H1 (cell line): ENCODE measurements around the gene VGLL4. TPM values are rescaled to one million over a fixed set of nuclear protein-coding genes. Genes with fewer than 3 reads are reported as not detected.

ENCODE experiments used
- ATF2 ChIP-seq: IDR thresholded peaks from 2 replicates; pipeline ENCODE4 v1.6.1; 2012; ENCODE audit warnings: low read length, inconsistent platforms
- CHD1 ChIP-seq: IDR thresholded peaks from 2 replicates; pipeline ENCODE4 v1.6.1; 2012; ENCODE audit warnings: low read depth, low read length, improper control_type of control experiment
- CTCF ChIP-seq, 3 experiments: IDR thresholded peaks; 1 replicate in 2 of 3; 2 replicates in 1 of 3; pipeline versions ENCODE4 v1.5.1 to v1.6.1; 2011; ENCODE audit warnings: low read length in 3 of 3, mild to moderate bottlenecking in 3 of 3, inconsistent platforms in 2 of 3, low read depth in 1 of 3, moderate library complexity in 1 of 3; ENCODE audit not compliant: insufficient read depth in 1 of 3; ENCODE audit errors: control extremely low read depth in 1 of 3
- HDAC6 ChIP-seq: IDR thresholded peaks from one replicate; pipeline ENCODE4 v1.7.1; 2012; ENCODE audit warnings: low read depth, mild to moderate bottlenecking, inconsistent platforms, low read length, moderate library complexity
- PHF8 ChIP-seq: fragments of 200-600 bp; sonication (generic); conservative IDR thresholded peaks from 2 replicates; pipeline ENCODE4 v1.7.1; 2012; ENCODE audit warnings: low read depth, mild to moderate bottlenecking, inconsistent platforms, low read length, moderate library complexity
- RNF2 ChIP-seq: fragments of 200-900, 300-1000 bp; sonication (generic); IDR thresholded peaks from 2 replicates; pipeline ENCODE4 v1.7.1; 2016; ENCODE audit warnings: borderline replicate concordance, low read depth, mild to moderate bottlenecking, antibody characterized with exemption, low read length; ENCODE audit not compliant: poor library complexity, severe bottlenecking; ENCODE audit errors: missing control alignments
- SIRT6 ChIP-seq: IDR thresholded peaks from one replicate; pipeline ENCODE4 v1.7.1; 2012; ENCODE audit warnings: low read length, inconsistent platforms
- SP4 ChIP-seq: IDR thresholded peaks from 2 replicates; pipeline ENCODE4 v1.6.1; 2012; ENCODE audit warnings: low read length, inconsistent platforms
- polyA plus RNA-seq, 7 experiments: library from polyadenylated mRNA; depleted of rRNA in 3 of 7; stranded (reverse) in 5 of 7; unstranded in 2 of 7; fragments of >200 nt in 5 of 7; fragments of 200-250 nt in 2 of 7; gene quantifications; 1 replicate in 5 of 7; 2 replicates in 1 of 7; 4 replicates in 1 of 7; pipeline versions ENCODE4 v1.2.1 to v1.2.3, GENCODE V29; 2011 to 2013; ENCODE audit warnings: missing spikeins in 2 of 7, mixed read lengths in 2 of 7
- total RNA-seq: library from RNA; stranded (reverse); fragmentation: NEBNext Ultra II Directional; extraction: Animal tissue kit (Norgen Biotek cat#: 25700); gene quantifications from 2 replicates; pipeline ENCODE4 v1.2.1, GENCODE V29; 2021

Gene VGLL4
- total and polyA plus RNA-seq, 2 of the 8 experiments (the other 6 are each of a cell fraction or from before 2014, with no cell fraction given) = 45.1 to 50.0 TPM

GRCh38 chr3:11593318-11594034 is 50.2 kb downstream of the VGLL4 start (continued):
- TF ChIP-seq CTCF (IDR thresholded peaks at IDR 0.05; ENCODE audit: control extremely low read depth in 1 of 3, insufficient read depth in 1 of 3, low read depth in 1 of 3, low read length in 3 of 3) (no peak), SIRT6 (no peak), SP4 (no peak), RNF2 (no peak), PHF8 (no peak), CHD1 (no peak), ATF2 (no peak), HDAC6 (no peak)
